HepG2 (cell line): ENCODE data around the gene SLC29A1. TPM values are rescaled to one million over a fixed set of nuclear protein-coding genes. Genes with fewer than 3 reads are reported as not detected.

Source experiments
- GABPA ChIP-seq, 2 experiments: IDR thresholded peaks; 2 replicates each; pipeline ENCODE4 v1.6.1; 2011 to 2016; ENCODE audit warnings: low read depth in 2 of 2, low read length in 1 of 2, missing biosample characterization in 1 of 2, missing genetic modification characterization in 1 of 2
- NPAS2 ChIP-seq: sonication (generic); formaldehyde crosslinking; IDR thresholded peaks from 2 replicates; pipeline ENCODE4 v1.8.0; 2022; ENCODE audit warnings: mild to moderate bottlenecking, missing genetic modification reagents, borderline replicate concordance
- NR1H2 ChIP-seq: sonication (generic); formaldehyde crosslinking; IDR thresholded peaks from 2 replicates; pipeline ENCODE4 v1.8.1; 2022; ENCODE audit warnings: low read depth, missing genetic modification reagents, borderline replicate concordance
- REL ChIP-seq: sonication (generic); formaldehyde crosslinking; conservative IDR thresholded peaks from 2 replicates; pipeline ENCODE4 v1.8.0; 2022; ENCODE audit warnings: mild to moderate bottlenecking, missing genetic modification reagents, moderate library complexity
- SRSF1 ChIP-seq: fragments of 200-400 bp; formaldehyde crosslinking; optimal IDR thresholded peaks from 2 replicates; pipeline ENCODE3; 2017; ENCODE audit warnings: mild to moderate bottlenecking, low read depth, low read length, moderate library complexity
- TARDBP ChIP-seq: sonication (generic); formaldehyde crosslinking; IDR thresholded peaks from 2 replicates; pipeline ENCODE4 v1.8.0; 2022; ENCODE audit warnings: mild to moderate bottlenecking, missing genetic modification reagents
- TEAD3 ChIP-seq: optimal IDR thresholded peaks from 2 replicates; pipeline ENCODE3; 2016; ENCODE audit warnings: borderline replicate concordance
- TOE1 ChIP-seq: sonication (generic); formaldehyde crosslinking; IDR thresholded peaks from 2 replicates; pipeline ENCODE4 v1.4.0; 2020; ENCODE audit warnings: mild to moderate bottlenecking, missing genetic modification reagents
- YEATS2 ChIP-seq: sonication (generic); formaldehyde crosslinking; IDR thresholded peaks from 2 replicates; pipeline ENCODE4 v1.4.0; 2020; ENCODE audit warnings: missing genetic modification reagents, borderline replicate concordance
- ZBTB25 ChIP-seq: IDR thresholded peaks from 2 replicates; pipeline ENCODE4 v1.6.1; 2018; ENCODE audit warnings: missing genetic modification reagents
- ZBTB38 ChIP-seq: sonication (generic); formaldehyde crosslinking; IDR thresholded peaks from 2 replicates; pipeline ENCODE4 v1.5.1; 2020; ENCODE audit warnings: mild to moderate bottlenecking, missing genetic modification reagents
- ZMAT3 ChIP-seq: sonication (generic); formaldehyde crosslinking; conservative IDR thresholded peaks from 2 replicates; pipeline ENCODE4 v1.7.0; 2021; ENCODE audit warnings: missing genetic modification reagents
- ZMAT5 ChIP-seq: sonication (generic); formaldehyde crosslinking; IDR thresholded peaks from 2 replicates; pipeline ENCODE4 v1.5.0; 2020; ENCODE audit warnings: mild to moderate bottlenecking, low read depth, missing genetic modification reagents, borderline replicate concordance
- ZNF407 ChIP-seq: sonication (generic); formaldehyde crosslinking; IDR thresholded peaks from one replicate; pipeline ENCODE4 v1.5.1; 2020; ENCODE audit warnings: mild to moderate bottlenecking, missing genetic modification reagents; ENCODE audit errors: not compliant biosample characterization
- ZNF431 ChIP-seq: sonication (generic); formaldehyde crosslinking; IDR thresholded peaks from 2 replicates; pipeline ENCODE4 v1.9.0; 2022; ENCODE audit warnings: missing genetic modification reagents, low read depth, mild to moderate bottlenecking, borderline replicate concordance
- ZNF550 ChIP-seq: sonication (generic); formaldehyde crosslinking; IDR thresholded peaks from 2 replicates; pipeline ENCODE4 v1.4.0; 2020; ENCODE audit warnings: mild to moderate bottlenecking, missing genetic modification reagents, borderline replicate concordance
- ZNF598 ChIP-seq: sonication (generic); formaldehyde crosslinking; IDR thresholded peaks from 2 replicates; pipeline ENCODE4 v1.5.1; 2020; ENCODE audit warnings: mild to moderate bottlenecking, missing genetic modification reagents, borderline replicate concordance
- ZNF607 ChIP-seq: sonication (generic); formaldehyde crosslinking; IDR thresholded peaks from 2 replicates; pipeline ENCODE4 v1.5.1; 2020; ENCODE audit warnings: missing genetic modification reagents, mild to moderate bottlenecking, borderline replicate concordance
- ZNF670 ChIP-seq: sonication (generic); formaldehyde crosslinking; IDR thresholded peaks from 2 replicates; pipeline ENCODE4 v1.8.0; 2022; ENCODE audit warnings: mild to moderate bottlenecking, missing genetic modification reagents, borderline replicate concordance
- polyA plus RNA-seq, 8 experiments: library from polyadenylated mRNA; depleted of rRNA in 3 of 8; stranded (reverse) in 7 of 8; unstranded in 1 of 8; fragments of >200 nt; fragmentation: Illumina TruSeq in 4 of 8; extraction: Trizol in 4 of 8; gene quantifications; 2 replicates each; pipeline versions ENCODE4 v1.2.1 to v1.2.3, GENCODE V29; 2011 to 2016; ENCODE audit warnings: low read depth in 4 of 8, missing spikeins in 1 of 8, mixed read lengths in 1 of 8; ENCODE audit not compliant: insufficient read depth in 1 of 8
- total RNA-seq, 5 experiments: library from RNA; depleted of rRNA; stranded (reverse); fragments of >200 nt; fragmentation: Illumina TruSeq; extraction: Trizol; gene quantifications; 2 replicates each; pipeline ENCODE4 v1.2.3, GENCODE V29; 2016; ENCODE audit warnings: low read depth in 1 of 5

The SLC29A1 gene
- total and polyA plus RNA-seq, 2 of the 13 experiments (the other 11 are each of a cell fraction or from before 2014, with no cell fraction given): 43.2 to 106 TPM

- TF ChIP-seq ZNF407 (CRISPR knock-in tag) (peak; percentile 89), TOE1 (peak; percentile 29; the same call in 1 of the 2 replicates), SRSF1 (peak; percentile 61), ZNF431 (CRISPR knock-in tag) (no peak), YEATS2 (CRISPR knock-in tag) (peak; percentile 75; the same call in 1 of the 2 replicates), ZNF550 (peak; percentile 88; the same call in 1 of the 2 replicates), ZNF670 (CRISPR knock-in tag) (0 out of 2 replicates have a peak, but pooled peaks have one; percentile 46), ZNF598 (peak; percentile 54; the same call in 1 of the 2 replicates), TEAD3 (CRISPR knock-in tag) (peak; percentile 43), ZMAT3 (CRISPR knock-in tag) (peak; percentile 85), ZMAT5 (no peak), ZBTB38 (CRISPR knock-in tag) (peak; percentile 82; the same call in 1 of the 2 replicates), GABPA (IDR thresholded peaks at IDR 0.05; ENCODE audit: low read depth, low read length) (no peak), GABPA (CRISPR knock-in tag; IDR thresholded peaks at IDR 0.05; ENCODE audit: low read depth) (peak; percentile 24; the same call in 1 of the 2 replicates), NR1H2 (CRISPR knock-in tag) (no peak), NPAS2 (no peak), REL (0 out of 2 replicates have a peak, but pooled peaks have one; percentile 53), ZBTB25 (CRISPR knock-in tag) (peak; percentile 38; the same call in 1 of the 2 replicates), ZNF607 (CRISPR knock-in tag) (peak; percentile 57; the same call in 1 of the 2 replicates), TARDBP (no peak)
Measured at GRCh38 chr6:44219053-44219814, 4.2 kb upstream of the SLC29A1 start (continued).
